GM19467 (cell line): Measurements from ENCODE around the gene RNPEPL1.
"Not testable (repeated sequence)": the region's sequence is repeated elsewhere in the genome, so short reads cannot be mapped to it uniquely, and the experiment has no call there.

ENCODE experiments used
- ATAC-seq: cut with Tn5 transposase; IDR thresholded peaks from one replicate; pipeline ENCODE4 v1.9.1; 2021; ENCODE audit warnings: mild to moderate bottlenecking, moderate library complexity; ENCODE audit not compliant: unreplicated experiment

RNPEPL1 gene

DNA sequence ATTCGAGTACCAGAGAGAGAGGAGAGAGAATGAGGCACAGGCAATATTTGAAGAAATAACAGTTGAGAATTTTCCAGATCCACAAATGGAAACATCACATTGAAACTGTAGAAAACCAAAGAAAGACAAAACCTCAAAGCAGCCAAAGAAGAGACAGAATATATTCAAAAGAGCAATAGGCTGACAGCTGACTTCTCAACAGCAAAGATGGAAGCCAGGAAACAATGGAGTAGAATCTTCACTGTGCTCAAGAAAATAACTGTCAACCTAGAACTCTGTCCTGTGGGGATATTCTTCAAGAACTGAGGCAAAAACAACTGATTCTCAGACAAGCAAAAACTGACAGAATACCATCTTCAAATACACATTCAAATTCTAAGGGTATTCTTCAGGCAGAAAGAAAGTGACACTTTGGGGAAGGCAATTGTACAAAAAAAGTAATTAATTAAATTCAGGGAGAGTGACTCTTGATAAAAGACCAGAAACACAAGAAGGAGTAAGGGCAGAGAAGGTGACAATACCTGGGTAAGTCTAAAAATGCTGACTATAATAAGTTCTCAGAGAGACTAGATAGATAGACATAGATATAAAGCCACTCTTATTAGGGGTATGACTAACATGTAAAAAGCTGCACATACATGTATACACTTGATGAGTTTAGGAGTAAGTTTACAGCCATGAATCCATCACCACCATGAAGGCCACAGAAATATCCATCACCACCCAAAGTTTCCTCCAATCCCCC is 36.1 kb upstream of the RNPEPL1 start:
- no peak for ATAC-seq

DNA sequence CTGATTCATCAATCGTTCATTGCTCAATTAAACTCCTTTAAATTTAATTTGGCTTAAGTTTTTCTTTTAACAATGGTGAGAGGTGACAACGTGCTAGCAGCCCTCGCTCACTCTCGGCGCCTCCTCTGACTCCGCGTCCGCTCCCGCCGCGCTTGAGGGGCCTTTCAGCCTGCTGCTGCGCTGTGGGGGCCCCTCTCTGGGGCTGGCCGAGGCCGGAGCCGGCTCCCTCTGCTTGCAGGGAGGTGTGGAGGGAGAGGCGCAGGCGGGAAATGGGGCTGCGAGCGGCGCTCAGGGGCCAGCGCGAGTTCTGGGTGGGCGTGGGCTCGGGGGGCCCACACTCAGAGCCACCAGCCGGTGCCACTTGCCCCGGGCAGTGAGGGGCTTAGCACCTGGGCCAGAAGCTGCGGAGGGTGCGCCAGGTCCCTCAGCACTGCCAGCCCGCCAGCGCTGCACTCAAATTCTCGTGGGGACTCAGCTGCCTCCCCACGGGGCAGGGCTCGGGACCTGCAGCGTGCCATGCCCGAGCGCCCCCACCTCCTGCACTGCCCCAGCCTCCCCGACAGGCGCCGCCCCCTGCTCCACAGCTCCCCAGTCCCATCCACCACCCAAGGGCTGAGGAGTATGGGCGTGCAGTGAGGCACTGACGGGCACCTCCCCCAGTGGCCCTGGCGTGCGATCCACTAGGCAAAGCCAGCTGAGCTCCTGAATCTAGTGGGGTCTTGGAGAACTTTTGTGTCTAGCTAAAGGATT is 30.1 kb upstream of the RNPEPL1 start:
- ATAC-seq: no peak

DNA sequence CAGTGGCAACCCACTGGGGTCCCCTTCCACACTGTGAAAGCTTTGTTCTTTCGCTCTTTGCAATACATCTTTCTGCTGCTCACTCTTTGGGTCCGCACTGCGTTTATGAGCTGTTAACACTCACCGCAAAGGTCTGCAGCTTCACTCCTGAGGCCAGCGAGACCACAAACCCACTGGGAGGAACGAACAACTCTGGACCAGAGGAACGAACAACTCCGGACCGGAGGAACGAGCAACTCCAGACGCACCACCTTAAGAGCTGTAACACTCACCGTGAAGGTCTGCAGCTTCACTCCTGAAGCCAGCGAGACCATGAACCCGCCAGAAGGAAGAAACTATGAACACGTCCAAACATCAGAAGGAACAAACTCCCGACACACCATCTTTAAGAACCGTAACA is 29.2 kb upstream of the RNPEPL1 start:
- ATAC-seq: not testable (repeated sequence)

DNA sequence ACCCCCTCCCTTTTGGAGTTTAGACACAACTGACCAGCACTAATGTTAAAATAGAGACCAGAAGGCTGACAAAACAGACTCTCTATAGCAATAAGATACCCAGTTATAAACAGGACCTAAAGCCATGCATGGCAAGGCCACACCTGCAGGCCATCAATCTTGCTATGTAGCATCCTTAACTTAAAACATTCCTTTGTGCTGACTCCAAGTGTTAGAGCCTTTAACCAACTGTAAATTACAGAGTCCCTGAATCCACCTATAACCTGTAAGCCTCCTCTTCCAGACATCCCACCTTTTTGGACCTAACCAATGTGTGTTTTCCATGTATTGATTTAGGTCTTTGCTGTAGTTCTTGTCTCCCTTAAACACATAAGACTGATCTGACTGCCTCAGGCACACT is 28.4 kb upstream of the RNPEPL1 start:
- ATAC-seq: no peak

DNA sequence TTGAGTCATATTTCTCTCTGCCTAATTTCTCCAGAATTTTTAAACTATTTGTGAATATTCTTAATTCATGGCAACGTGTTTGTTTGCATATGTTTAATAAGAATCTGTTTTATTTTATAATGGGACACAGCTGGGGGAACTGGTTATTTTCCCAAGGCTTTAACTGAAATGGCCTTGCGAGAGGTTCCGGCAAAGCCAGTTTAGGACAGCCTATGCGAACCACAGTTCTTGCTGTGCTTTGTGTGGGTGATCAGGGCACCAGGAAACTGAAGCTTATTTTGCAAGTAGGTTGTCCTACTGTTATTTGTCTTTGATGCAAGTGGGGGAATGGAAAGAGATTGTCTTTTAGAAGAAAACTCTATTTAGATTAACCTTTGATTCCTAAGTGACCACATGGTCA is 17.0 kb upstream of the RNPEPL1 start:
- ATAC-seq: no peak

DNA sequence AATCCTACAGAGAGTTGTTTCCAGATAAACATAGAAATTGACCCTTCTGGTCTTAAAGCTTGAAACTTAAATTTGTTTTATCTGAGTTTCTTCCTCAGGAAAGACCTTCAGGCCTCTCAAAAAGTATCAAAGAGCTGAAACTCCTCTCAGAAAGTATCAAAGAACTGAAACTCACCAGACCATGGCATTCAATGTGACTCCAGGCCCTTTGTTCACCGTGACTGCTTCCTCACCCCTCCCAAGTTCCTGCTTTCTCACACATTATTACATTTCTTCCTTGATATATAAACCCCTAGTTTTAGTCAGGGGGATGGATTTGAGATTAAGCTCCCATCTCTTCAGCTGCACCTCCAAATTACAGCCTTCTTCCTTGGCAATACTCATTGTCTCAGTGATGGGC is 16.5 kb upstream of the RNPEPL1 start:
- no peak for ATAC-seq

DNA sequence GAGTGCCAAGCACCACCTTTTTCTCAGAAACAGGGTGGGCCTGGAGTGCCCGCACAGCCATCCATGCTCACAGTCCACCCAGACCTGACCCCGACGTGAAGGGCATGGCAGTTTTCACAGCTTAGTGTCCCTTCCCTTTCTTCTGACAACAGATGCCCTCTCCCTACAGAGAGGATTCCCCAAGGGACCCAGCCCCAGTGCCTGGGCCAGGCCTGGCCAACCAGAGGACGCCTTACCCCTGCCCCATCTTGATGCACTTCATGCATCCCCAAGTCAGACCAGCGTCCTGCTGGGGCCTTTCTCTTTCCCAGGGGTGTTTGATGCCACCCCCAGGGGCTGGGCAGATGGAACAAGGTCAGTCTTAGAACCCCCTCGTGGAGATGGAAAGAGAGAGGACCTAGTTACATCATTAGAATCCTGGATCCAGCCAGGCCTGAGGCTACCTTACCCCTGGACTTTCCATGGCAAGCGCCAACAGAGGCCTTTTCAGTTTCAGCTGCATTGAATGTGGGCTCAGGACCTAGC is 14.3 kb upstream of the RNPEPL1 start:
- ATAC-seq: no peak

DNA sequence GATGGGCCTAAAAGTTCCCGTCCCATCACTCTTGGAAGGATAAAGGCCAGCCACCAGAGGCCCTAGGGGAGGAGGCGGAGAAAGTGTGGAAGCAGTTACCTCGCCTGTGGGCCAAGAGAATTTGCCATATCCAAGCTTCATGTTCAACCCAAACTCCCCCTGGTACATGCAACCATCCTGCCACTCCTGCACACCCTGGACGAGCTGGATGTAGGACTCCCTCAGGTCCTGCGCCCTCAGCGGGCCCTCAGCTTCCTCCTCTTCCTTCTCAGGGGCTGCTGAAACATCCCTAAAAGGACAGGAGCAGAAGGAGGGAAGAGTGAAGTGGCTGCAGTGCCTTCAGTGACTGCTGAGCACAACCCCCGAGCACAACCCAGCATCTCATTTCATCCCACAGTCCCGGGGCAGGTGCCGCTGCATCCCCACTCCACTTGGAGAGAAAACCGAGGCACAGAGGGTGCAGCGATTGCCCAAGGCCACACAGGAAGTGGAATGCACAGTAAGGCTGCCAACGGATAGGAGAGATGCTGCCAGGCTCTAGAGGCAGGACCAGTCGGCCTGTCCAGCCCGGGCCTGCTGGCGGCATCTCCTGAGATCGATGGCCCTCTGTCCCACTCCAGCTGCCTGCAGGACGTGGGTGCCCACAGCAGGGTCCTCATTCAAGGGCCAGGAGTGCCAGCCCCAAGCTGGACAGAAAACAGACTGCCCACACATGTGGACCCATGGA is 13.4 kb upstream of the RNPEPL1 start:
- ATAC-seq: no peak

DNA sequence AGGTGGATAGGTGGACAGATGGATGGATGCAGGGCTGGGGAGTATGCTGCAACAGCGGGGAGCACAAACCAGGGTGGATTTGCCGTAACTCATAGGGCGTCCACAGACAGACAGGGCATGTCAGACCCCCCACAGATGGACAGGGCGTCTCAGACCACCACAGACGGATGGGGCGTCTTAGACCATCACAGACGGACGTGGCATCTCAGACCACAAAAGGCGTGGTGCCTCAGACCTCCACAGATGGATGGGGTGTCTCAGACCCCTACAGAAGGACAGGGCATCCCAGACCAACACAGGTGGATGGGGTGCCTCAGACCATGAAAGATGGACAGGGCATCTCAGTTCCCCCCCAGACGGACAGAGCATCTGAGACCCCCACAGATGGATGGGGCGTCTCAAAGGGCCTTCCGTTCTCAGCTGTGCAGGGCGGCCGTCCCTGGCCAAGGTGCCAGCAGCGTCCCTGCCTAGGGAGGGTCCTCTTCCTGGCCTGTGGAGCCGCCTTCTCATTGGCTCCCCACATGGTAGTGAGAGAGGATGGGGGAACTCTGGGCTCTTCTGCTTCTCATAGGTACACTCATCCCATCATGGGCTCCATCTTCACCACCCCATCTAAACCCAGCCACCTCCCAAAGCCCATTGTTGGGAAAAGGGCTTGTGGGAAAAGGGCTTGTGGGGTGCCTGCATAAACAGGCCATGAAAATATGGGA is 12.6 kb upstream of the RNPEPL1 start:
- no peak for ATAC-seq

DNA sequence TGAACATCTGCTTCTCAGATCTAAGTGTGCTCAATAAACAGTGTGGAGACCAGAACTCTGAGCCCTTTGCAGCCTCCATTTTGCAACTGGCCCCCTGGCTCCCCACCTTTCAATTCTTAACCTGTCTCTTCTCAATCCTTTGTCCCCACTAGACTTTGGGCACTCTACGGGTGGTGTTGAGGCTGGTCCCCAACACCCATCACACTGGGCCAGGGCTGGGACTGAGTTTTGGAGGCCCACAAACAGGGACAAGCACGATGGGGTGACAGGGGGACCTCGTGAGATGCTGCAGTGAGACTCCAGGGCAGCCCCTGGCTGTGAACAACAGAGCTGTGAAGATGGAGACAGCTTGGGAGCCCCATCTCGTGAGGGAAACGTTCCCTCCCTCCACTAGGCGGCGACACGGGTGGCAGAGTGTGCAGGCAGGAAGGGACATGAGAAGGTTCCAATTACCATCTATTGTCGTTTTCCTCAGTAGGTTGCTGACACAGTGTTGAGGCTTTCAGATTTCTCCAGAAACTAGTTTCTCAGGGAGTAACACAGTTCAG is 11.7 kb upstream of the RNPEPL1 start:
- ATAC-seq: no peak

DNA sequence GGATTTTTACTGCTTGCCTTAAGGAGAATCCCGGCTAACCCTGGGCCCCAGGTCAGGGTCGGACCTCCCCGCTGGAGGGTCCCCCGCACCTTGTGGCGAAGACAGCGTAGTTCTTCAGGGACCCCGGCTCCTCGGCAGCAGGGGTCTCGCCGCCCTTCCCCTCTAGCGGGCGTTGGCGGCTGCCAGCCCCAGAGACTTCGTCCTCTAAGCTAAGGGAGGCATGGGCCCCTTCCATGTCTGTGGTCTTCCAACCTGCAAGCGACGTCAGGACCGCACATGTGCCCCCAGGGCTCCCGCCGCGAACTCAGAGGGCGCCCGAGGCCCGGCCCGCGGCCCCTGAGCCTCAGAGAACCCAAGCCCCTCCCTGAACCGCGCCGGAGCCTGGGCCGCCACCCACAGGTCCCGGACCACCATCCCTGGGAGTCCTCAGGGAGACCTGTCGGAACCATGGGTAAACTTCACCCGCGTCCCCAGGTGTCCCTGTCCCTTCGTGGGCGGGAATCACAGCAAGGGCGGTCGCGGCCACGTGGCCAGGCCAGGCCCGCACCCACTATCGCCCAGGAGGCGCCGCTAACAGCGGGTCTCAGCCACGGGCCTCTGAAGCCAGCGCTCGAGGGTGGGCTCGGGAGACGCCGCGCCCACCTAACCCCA is 11.1 kb upstream of the RNPEPL1 start:
- ATAC-seq: no peak

DNA sequence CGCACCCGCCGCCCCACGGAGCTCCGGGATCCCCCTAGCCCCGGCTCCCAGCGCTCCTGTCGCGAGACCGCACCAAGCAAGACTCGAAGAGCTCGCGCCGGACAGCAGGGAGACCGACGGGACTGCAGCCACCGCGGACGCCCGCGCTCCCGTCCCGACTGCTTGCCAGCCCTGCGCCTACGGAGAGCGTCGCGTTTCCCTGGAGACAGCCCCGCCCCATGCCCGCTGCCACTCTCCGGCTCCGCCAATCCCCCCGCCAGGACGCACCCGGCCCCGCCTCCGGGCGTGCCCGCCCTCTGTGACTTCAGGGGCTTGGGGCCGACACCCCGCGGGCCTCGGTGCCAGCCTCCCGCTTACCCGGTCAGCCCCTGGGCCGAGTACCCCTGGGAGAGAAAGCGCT is 10.5 kb upstream of the RNPEPL1 start, which contains the start of gene ANKMY1:
Gene ANKMY1 (minus strand): TSS at position 181 of the 400 bp plus-strand sequence. CDS start 653 bp downstream, outside the sequence.
- no peak for ATAC-seq

DNA sequence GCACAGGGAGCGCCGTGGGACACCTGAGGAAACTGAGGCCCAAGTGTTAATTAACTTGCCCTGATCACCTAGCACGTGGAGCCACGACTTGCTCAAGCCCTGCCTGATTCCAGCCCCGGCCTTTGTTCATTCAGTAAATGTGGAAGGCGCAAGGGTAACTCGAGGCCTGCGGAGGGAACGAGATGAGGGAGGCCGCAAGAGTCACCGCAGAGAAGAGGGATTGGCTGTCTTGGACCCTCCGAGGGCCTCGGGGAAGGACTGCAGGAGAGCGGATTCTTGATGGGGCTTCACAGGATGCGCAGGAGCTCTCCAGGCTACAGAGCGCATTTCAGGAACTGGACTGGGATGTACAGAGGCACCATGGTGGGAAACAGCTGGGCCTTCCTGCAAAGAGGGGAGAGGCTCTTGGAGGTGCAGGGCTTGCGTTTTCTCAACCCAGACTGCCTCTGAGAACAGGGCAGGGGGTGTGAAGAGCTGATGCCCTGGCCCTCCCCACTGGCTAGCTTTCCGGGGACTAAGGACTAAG is 10.0 kb upstream of the RNPEPL1 start:
- no peak for ATAC-seq

DNA sequence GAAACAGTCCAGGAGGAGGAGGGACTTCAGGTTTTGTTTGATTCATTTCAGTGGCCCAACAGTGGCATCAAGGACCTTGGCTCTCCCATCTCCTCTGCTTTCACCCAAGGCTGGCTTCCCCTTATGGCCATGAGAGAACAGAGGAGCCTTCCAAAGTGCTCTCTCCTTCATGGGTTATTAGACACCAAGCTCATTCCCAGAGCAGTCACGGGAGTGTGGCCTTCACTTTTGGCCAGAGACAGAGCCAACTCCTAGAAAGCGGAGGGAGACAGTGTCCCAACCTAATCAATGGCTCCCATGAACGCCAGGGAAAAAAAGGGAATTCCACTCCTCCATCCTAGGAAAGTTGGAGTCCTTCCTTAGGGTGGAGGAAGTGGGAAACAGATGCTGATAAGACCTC is 9.0 kb upstream of the RNPEPL1 start:
- no peak for ATAC-seq

DNA sequence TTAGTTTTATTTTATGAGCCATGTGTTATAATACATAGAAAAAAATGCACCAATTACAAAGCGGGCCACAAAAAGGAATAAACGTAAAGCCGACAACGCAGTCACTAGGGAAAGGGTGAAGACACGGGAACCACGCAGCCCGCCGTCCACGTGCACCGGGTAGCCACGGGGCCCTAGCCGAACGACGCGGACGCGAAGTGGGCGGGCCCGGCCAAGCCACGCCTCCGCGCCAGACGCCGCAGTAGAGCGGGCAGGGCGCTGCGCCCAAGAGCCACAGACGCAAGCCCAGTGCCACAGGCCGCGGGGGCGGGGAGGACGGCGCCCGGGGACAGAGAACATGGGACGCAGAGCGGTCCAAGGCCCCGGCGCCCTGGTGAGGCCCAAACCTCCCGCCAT is 8.2 kb upstream of the RNPEPL1 start, which contains the start of gene DUSP28:
Gene DUSP28 (plus strand): TSS at position 274 of the 396 bp plus-strand sequence. CDS start 328 bp downstream, outside the sequence.
- peak; percentile 56 for ATAC-seq

DNA sequence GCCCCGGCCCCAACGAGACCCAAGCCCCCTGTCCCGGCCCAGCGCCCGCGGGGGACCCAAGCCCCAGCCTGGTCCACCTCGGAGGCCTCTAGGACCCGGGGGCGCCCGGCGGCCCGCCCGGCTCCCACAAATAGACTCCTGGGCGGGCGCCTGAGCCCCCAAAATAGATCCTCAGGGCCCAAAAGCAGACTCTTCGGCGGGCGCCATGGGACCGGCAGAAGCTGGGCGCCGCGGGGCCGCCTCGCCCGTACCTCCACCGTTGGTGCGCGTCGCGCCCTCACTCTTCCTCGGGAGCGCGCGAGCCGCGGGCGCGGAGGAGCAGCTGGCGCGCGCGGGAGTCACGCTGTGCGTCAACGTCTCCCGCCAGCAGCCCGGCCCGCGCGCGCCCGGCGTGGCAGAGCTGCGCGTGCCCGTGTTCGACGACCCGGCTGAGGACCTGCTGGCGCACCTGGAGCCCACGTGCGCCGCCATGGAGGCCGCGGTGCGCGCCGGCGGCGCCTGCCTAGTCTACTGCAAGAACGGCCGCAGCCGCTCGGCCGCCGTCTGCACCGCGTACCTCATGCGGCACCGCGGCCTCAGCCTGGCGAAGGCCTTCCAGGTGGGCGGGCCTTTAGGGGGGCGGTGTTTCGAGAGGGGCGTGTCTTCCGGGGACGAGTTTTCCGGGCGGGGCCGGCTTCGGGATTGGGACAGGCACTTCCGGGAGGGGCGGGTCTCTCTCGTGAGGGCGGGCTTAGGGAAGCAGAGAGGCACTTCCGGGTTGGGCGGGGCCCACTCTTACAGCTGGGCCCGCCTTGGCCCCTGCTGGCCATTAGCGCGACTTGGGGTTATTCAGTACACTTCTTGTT is 7.6 kb upstream of the RNPEPL1 start:
- ATAC-seq: peak; percentile 56

DNA sequence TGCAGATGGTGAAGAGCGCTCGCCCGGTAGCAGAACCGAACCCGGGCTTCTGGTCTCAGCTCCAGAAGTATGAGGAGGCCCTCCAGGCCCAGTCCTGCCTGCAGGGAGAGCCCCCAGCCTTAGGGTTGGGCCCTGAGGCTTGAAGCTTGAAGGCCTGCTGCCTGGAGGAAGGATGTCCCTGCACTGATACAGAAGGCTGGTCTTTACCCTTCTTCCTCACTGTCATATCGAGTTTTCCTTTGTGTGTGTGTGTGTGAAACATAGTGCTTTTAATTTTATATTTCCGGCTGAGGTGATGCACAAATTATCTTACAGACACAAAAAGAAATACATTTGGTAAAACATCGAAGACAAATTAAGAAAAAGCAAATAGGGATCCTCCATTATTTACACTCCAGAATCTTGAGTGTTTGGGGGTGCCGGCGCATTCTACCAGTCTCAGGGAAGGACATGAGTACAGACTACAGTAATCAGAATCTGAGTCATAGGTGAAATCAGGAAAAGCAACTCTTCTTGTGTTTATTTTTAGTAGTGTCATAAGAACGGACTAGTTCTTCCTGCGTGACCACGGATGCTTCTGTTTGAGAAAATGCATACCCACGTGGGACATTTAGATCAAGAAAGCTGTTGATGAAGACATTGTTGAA is 6.8 kb upstream of the RNPEPL1 start:
- peak; percentile 2 for ATAC-seq

DNA sequence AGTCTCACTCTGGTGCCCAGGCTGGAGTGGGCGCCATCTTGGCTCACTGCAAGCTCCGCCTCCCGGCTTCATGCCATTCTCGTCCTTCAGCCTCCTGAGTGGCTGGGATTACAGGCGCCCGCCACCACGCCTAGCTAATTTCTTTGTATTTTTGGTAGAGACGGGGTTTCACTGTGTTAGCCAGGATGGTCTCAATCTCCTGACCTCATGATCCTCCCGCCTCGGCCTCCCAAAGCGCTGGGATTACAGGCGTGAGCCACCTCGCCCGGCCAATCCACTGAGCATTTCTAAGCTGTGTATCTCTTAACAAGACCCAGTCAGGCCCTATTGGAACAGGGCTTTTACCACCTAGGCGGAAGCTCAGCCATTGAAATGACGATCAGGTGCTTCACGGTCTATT is 5.1 kb upstream of the RNPEPL1 start:
- ATAC-seq: not testable (repeated sequence)
